ENCODE results near the gene PHTF1. TPM values are rescaled to one million over a fixed set of nuclear protein-coding genes. Genes with fewer than 3 reads are reported as not detected.
A peak's percentile ranks its signal among the peaks of the same experiment; 100 is the strongest.

Gene PHTF1
- polyA plus RNA-seq, 3 donors: 6.7 to 12.2 (median 11.1) TPM

GRCh38 chr1:113681596-113682337 is 77.5 kb downstream of the PHTF1 start:
- intact Hi-C loops (cut with micrococcal nuclease): loop anchor here in 1 of 2 donors (5.0 kb wide), 1 partner anchor 539 kb away; no protein-coding TSS in a partner anchor
- H3K9ac ChIP-seq (ENCODE audit: insufficient read depth, low read length, poor library complexity, severe bottlenecking): no peak overlapping the region
- H3K4me3 ChIP-seq (replicated peaks in 1 of 3; ENCODE audit: low read depth in 2 of 3, low read length in 3 of 3): no peak overlapping the region
- H3K4me1 ChIP-seq (ENCODE audit: control insufficient read depth in 1 of 2, insufficient read depth in 2 of 2, low read length in 2 of 2): peaks cover 12 to 18% of the 10 kb centered on the region in 2 donors
- H3K4me2 ChIP-seq (replicated peaks; ENCODE audit: extremely low read depth, low read length, poor library complexity, severe bottlenecking): no peak overlapping the region
- no peak for DNase-seq
- H2AFZ ChIP-seq (ENCODE audit: insufficient read depth, low read depth, low read length, poor library complexity, severe bottlenecking): no peak overlapping the region
- Mint-ChIP-seq H3K27me3 (ENCODE audit: low read depth in 3 of 3) (peaks cover 0 to 2% (median 0%) of the 10 kb centered on the region in 3 donors), H3K4me3 (no peak overlapping the region), H3K4me1 (peaks cover 22% of the 10 kb centered on the region), H3K27ac (peak overlapping the region in 1 of 7 donors; percentile 4), H3K36me3 (peaks cover 0 to 3% of the 10 kb centered on the region in 2 donors), H3K9me3 (no peaks in the 10 kb centered on the region)
- no peak overlapping the region for H3K27ac ChIP-seq (ENCODE audit: low read depth in 1 of 2, low read length in 2 of 2)
- no peaks in the 10 kb centered on the region for H3K79me2 ChIP-seq (ENCODE audit: insufficient read depth, low read length)
- H3K27me3 ChIP-seq (ENCODE audit: control insufficient read depth in 2 of 2, insufficient read depth in 2 of 2, low read length in 2 of 2): no peaks in the 10 kb centered on the region
- H3K36me3 ChIP-seq (replicated peaks in 1 of 2; ENCODE audit: control insufficient read depth in 1 of 2, insufficient read depth in 2 of 2, low read length in 2 of 2): no peaks in the 10 kb centered on the region
- no peaks in the 10 kb centered on the region for H3K9me3 ChIP-seq (replicated peaks in 1 of 2; ENCODE audit: control insufficient read depth in 1 of 2, insufficient read depth in 1 of 2, low read length in 2 of 2)
- no peaks in the 10 kb centered on the region for H4K20me1 ChIP-seq (ENCODE audit: insufficient read depth, low read length)
- TF ChIP-seq, protein P1, sequence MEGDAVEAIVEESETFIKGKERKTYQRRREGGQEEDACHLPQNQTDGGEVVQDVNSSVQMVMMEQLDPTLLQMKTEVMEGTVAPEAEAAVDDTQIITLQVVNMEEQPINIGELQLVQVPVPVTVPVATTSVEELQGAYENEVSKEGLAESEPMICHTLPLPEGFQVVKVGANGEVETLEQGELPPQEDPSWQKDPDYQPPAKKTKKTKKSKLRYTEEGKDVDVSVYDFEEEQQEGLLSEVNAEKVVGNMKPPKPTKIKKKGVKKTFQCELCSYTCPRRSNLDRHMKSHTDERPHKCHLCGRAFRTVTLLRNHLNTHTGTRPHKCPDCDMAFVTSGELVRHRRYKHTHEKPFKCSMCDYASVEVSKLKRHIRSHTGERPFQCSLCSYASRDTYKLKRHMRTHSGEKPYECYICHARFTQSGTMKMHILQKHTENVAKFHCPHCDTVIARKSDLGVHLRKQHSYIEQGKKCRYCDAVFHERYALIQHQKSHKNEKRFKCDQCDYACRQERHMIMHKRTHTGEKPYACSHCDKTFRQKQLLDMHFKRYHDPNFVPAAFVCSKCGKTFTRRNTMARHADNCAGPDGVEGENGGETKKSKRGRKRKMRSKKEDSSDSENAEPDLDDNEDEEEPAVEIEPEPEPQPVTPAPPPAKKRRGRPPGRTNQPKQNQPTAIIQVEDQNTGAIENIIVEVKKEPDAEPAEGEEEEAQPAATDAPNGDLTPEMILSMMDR (IDR thresholded peaks at IDR 0.05): no peak
- WGBS (ENCODE audit: insufficient coverage): 71% methylated on average over 1 of the region's 7 CpGs

DNA sequence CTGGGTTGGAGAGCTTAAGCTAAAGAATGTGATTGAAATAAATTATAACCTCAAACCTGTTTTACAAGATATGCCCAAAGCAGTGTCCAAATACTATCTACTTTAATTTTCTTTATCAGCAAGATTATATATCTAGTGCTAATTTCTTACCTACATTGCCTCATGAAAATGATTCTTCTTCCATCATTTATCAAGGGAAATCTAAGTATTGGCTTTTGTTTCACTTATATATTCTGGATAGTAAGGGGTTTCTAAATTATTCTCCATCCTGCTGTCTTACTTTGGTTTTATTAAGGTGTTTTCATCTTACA is 81.2 kb downstream of the PHTF1 start:
- TF ChIP-seq, protein P1 (IDR thresholded peaks at IDR 0.05): peak; percentile 39
- Histone ChIP-seq H3K4me3 (replicated peaks in 1 of 3; ENCODE audit: low read depth in 2 of 3, low read length in 3 of 3) (no peak overlapping the region), H4K20me1 (ENCODE audit: insufficient read depth, low read length) (no peaks in the 10 kb centered on the region), H3K4me1 (ENCODE audit: control insufficient read depth in 1 of 2, insufficient read depth in 2 of 2, low read length in 2 of 2) (peaks cover 11 to 14% of the 10 kb centered on the region in 2 donors), H3K9me3 (replicated peaks in 1 of 2; ENCODE audit: control insufficient read depth in 1 of 2, insufficient read depth in 1 of 2, low read length in 2 of 2) (no peaks in the 10 kb centered on the region), H3K36me3 (replicated peaks in 1 of 2; ENCODE audit: control insufficient read depth in 1 of 2, insufficient read depth in 2 of 2, low read length in 2 of 2) (no peaks in the 10 kb centered on the region), H3K27me3 (ENCODE audit: control insufficient read depth in 2 of 2, insufficient read depth in 2 of 2, low read length in 2 of 2) (no peaks in the 10 kb centered on the region), H3K79me2 (ENCODE audit: insufficient read depth, low read length) (no peaks in the 10 kb centered on the region), H3K4me2 (replicated peaks; ENCODE audit: extremely low read depth, low read length, poor library complexity, severe bottlenecking) (no peak overlapping the region), H3K9ac (ENCODE audit: insufficient read depth, low read length, poor library complexity, severe bottlenecking) (no peak overlapping the region), H2AFZ (ENCODE audit: insufficient read depth, low read depth, low read length, poor library complexity, severe bottlenecking) (no peak overlapping the region), H3K27ac (ENCODE audit: low read depth in 1 of 2, low read length in 2 of 2) (no peak overlapping the region)
- intact Hi-C loops (cut with micrococcal nuclease): loop anchor here in 1 of 2 donors (5.0 to 10.0 kb wide), 2 partner anchors 533 to 961 kb away; partner anchors contain the start of gene PPM1J
- peaks cover 0 to 4% (median 2%) of the 10 kb centered on the region in 3 donors for H3K27me3 Mint-ChIP-seq (ENCODE audit: low read depth in 3 of 3)
- no peak for DNase-seq
- H3K27ac Mint-ChIP-seq: no peak overlapping the region
- H3K4me3 Mint-ChIP-seq: no peak overlapping the region
- H3K4me1 Mint-ChIP-seq: peaks cover 24% of the 10 kb centered on the region
- no peaks in the 10 kb centered on the region for H3K36me3 Mint-ChIP-seq
- no peaks in the 10 kb centered on the region for H3K9me3 Mint-ChIP-seq

Data from CD14-positive monocyte (primary cell).